IPS-15b (cell line): Measurements from ENCODE around the gene DDIT4L.

Experiments
- H3K27me3 ChIP-seq: one replicate; pipeline ENCODE4 v1.6.1; 2013; ENCODE audit warnings: low read length; ENCODE audit not compliant: control insufficient read depth, insufficient read depth
- H3K36me3 ChIP-seq: one replicate; pipeline ENCODE4 v1.6.1; 2013; ENCODE audit warnings: low read length; ENCODE audit not compliant: control insufficient read depth, insufficient read depth
- H3K4me1 ChIP-seq: one replicate; pipeline ENCODE4 v1.6.1; 2013; ENCODE audit warnings: mild to moderate bottlenecking, low read length; ENCODE audit not compliant: control insufficient read depth, insufficient read depth
- H3K4me3 ChIP-seq: one replicate; pipeline ENCODE4 v1.5.1; 2013; ENCODE audit warnings: low read depth, low read length
- H3K9ac ChIP-seq: one replicate; pipeline ENCODE4 v1.6.1; 2013; ENCODE audit warnings: low read depth, mild to moderate bottlenecking, low read length
- H3K9me3 ChIP-seq: one replicate; pipeline ENCODE4 v1.6.1; 2013; ENCODE audit warnings: mild to moderate bottlenecking, low read length; ENCODE audit not compliant: control insufficient read depth, insufficient read depth

DDIT4L gene

GRCh38 chr4:100187781-100188180 is 2.5 kb downstream of the DDIT4L start:
- Histone ChIP-seq H3K9me3 (no peaks in the 10 kb centered on the region), H3K4me1 (peaks cover 14% of the 10 kb centered on the region), H3K36me3 (no peaks in the 10 kb centered on the region), H3K4me3 (no peak overlapping the region), H3K27me3 (peaks cover 41% of the 10 kb centered on the region), H3K9ac (no peak overlapping the region)

GRCh38 chr4:100184787-100185186 is 5.5 kb downstream of the DDIT4L start:
- Histone ChIP-seq H3K9me3 (no peaks in the 10 kb centered on the region), H3K4me1 (peaks cover 11% of the 10 kb centered on the region), H3K27me3 (peaks cover 20% of the 10 kb centered on the region), H3K4me3 (no peak overlapping the region), H3K36me3 (no peaks in the 10 kb centered on the region), H3K9ac (no peak overlapping the region)

- H3K9me3 ChIP-seq: no peaks in the 10 kb centered on the region
- H3K9ac ChIP-seq: no peak overlapping the region
- no peaks in the 10 kb centered on the region for H3K27me3 ChIP-seq
- no peaks in the 10 kb centered on the region for H3K36me3 ChIP-seq
- H3K4me1 ChIP-seq: no peaks in the 10 kb centered on the region
- H3K4me3 ChIP-seq: no peak overlapping the region
These were observed 12.4 kb downstream of the DDIT4L start for GRCh38 chr4:100177855-100178254.

GRCh38 chr4:100177126-100177525 is 13.1 kb downstream of the DDIT4L start:
- no peaks in the 10 kb centered on the region for H3K36me3 ChIP-seq
- H3K9ac ChIP-seq: no peak overlapping the region
- H3K9me3 ChIP-seq: no peaks in the 10 kb centered on the region
- H3K4me1 ChIP-seq: no peaks in the 10 kb centered on the region
- H3K27me3 ChIP-seq: no peaks in the 10 kb centered on the region
- H3K4me3 ChIP-seq: no peak overlapping the region

GRCh38 chr4:100175858-100176257 is 14.4 kb downstream of the DDIT4L start:
- H3K36me3 ChIP-seq: no peaks in the 10 kb centered on the region
- H3K4me1 ChIP-seq: no peaks in the 10 kb centered on the region
- no peak overlapping the region for H3K9ac ChIP-seq
- H3K27me3 ChIP-seq: no peaks in the 10 kb centered on the region
- no peak overlapping the region for H3K4me3 ChIP-seq
- no peaks in the 10 kb centered on the region for H3K9me3 ChIP-seq

GRCh38 chr4:100174985-100175383 is 15.3 kb downstream of the DDIT4L start:
- H3K9ac ChIP-seq: no peak overlapping the region
- no peaks in the 10 kb centered on the region for H3K9me3 ChIP-seq
- H3K27me3 ChIP-seq: no peaks in the 10 kb centered on the region
- no peak overlapping the region for H3K4me3 ChIP-seq
- no peaks in the 10 kb centered on the region for H3K4me1 ChIP-seq
- H3K36me3 ChIP-seq: no peaks in the 10 kb centered on the region

- Histone ChIP-seq H3K4me3 (no peak overlapping the region), H3K36me3 (no peaks in the 10 kb centered on the region), H3K9ac (no peak overlapping the region), H3K27me3 (no peaks in the 10 kb centered on the region), H3K4me1 (no peaks in the 10 kb centered on the region), H3K9me3 (no peaks in the 10 kb centered on the region)
These were observed 19.3 kb downstream of the DDIT4L start for GRCh38 chr4:100170986-100171385.

- Histone ChIP-seq H3K36me3 (no peaks in the 10 kb centered on the region), H3K9ac (no peak overlapping the region), H3K27me3 (no peaks in the 10 kb centered on the region), H3K4me1 (no peaks in the 10 kb centered on the region), H3K9me3 (no peaks in the 10 kb centered on the region), H3K4me3 (no peak overlapping the region)
These were observed 20.5 kb downstream of the DDIT4L start for GRCh38 chr4:100169491-100170485.

GRCh38 chr4:100168521-100168920 is 21.7 kb downstream of the DDIT4L start:
- Histone ChIP-seq H3K9ac (no peak overlapping the region), H3K4me1 (no peaks in the 10 kb centered on the region), H3K4me3 (no peak overlapping the region)

GRCh38 chr4:100166297-100167039 is 23.8 kb downstream of the DDIT4L start:
- Histone ChIP-seq H3K9ac (no peak overlapping the region), H3K36me3 (no peaks in the 10 kb centered on the region), H3K4me1 (no peaks in the 10 kb centered on the region), H3K27me3 (no peaks in the 10 kb centered on the region), H3K4me3 (no peak overlapping the region), H3K9me3 (no peaks in the 10 kb centered on the region)

More at GRCh38 chr4:100168521-100168920, 21.7 kb downstream of the DDIT4L start:
- no peaks in the 10 kb centered on the region for H3K9me3 ChIP-seq
- H3K27me3 ChIP-seq: no peaks in the 10 kb centered on the region
- H3K36me3 ChIP-seq: no peaks in the 10 kb centered on the region

GRCh38 chr4:100165809-100166208 is 24.5 kb downstream of the DDIT4L start:
- H3K4me1 ChIP-seq: no peaks in the 10 kb centered on the region
- no peaks in the 10 kb centered on the region for H3K9me3 ChIP-seq
- H3K36me3 ChIP-seq: no peaks in the 10 kb centered on the region
- H3K9ac ChIP-seq: no peak overlapping the region
- H3K27me3 ChIP-seq: no peaks in the 10 kb centered on the region
- H3K4me3 ChIP-seq: no peak overlapping the region
